HG03196 (cell line): ENCODE data around the gene PDZD7.

Experiments used
- ATAC-seq: cut with Tn5 transposase; IDR thresholded peaks from one replicate; pipeline ENCODE4 v1.9.1; 2021; ENCODE audit not compliant: unreplicated experiment

PDZD7 gene

GRCh38 chr10:101020427-101021075 is 10.4 kb downstream of the PDZD7 start:
- ATAC-seq = no peak

GRCh38 chr10:101019440-101019703 is 11.6 kb downstream of the PDZD7 start:
- ATAC-seq = no peak

- ATAC-seq = no peak
Measured at GRCh38 chr10:101018600-101019439, 12.1 kb downstream of the PDZD7 start.

- no peak for ATAC-seq
Measured at GRCh38 chr10:101018118-101018599, 12.8 kb downstream of the PDZD7 start.

- no peak for ATAC-seq
Measured at GRCh38 chr10:101016814-101017213, 14.1 kb downstream of the PDZD7 start.

GRCh38 chr10:101015582-101015973 is 15.4 kb downstream of the PDZD7 start:
- ATAC-seq = no peak

GRCh38 chr10:101014966-101015581 is 15.9 kb downstream of the PDZD7 start:
- ATAC-seq = no peak

GRCh38 chr10:101014230-101014884 is 16.6 kb downstream of the PDZD7 start:
- no peak for ATAC-seq

- no peak for ATAC-seq
Measured at GRCh38 chr10:101013365-101013825, 17.5 kb downstream of the PDZD7 start.

GRCh38 chr10:101012525-101013364 is 18.2 kb downstream of the PDZD7 start:
- peak; percentile 59 for ATAC-seq

- ATAC-seq = no peak
Measured at GRCh38 chr10:101011517-101012423, 19.2 kb downstream of the PDZD7 start.

GRCh38 chr10:101010329-101010728 is 20.6 kb downstream of the PDZD7 start:
- no peak for ATAC-seq

- no peak for ATAC-seq
Measured at GRCh38 chr10:101008823-101009423, 22.0 kb downstream of the PDZD7 start.

- no peak for ATAC-seq
Measured at GRCh38 chr10:101007915-101008822, 22.8 kb downstream of the PDZD7 start.

- ATAC-seq = no peak
Measured at GRCh38 chr10:101007099-101007711, 23.7 kb downstream of the PDZD7 start.

- no peak for ATAC-seq
Measured at GRCh38 chr10:101006593-101007098, 24.3 kb downstream of the PDZD7 start.

- ATAC-seq = no peak
Measured at GRCh38 chr10:101005869-101006567, 24.9 kb downstream of the PDZD7 start.
